Coronary artery (tissue), 2 donors: ENCODE measurements around the gene TNFRSF8.
A peak's percentile ranks its signal among the peaks of the same experiment; 100 is the strongest.

Source experiments
- DNase-seq: peaks from one replicate; pipeline ENCODE4 v3.0.0-alpha.2; 2017; ENCODE audit warnings: low spot score
- H3K27ac ChIP-seq, 2 donors: fragments of 200-600 bp; sonication (generic); one replicate each; pipeline ENCODE4 v1.5.1; 2016 to 2019
- H3K4me3 ChIP-seq: fragments of 200-600 bp; sonication (generic); 2 replicates; pipeline ENCODE4 v1.5.1; 2016; ENCODE audit warnings: mild to moderate bottlenecking, moderate library complexity
- CTCF ChIP-seq: fragments of 200-600 bp; sonication (generic); IDR thresholded peaks from one replicate; pipeline ENCODE4 v1.5.1; 2019; ENCODE audit warnings: antibody characterized with exemption

TNFRSF8 gene

GRCh38 chr1:12148160-12148957 is 85.3 kb downstream of the TNFRSF8 start:
- H3K4me3 ChIP-seq: no peak overlapping the region
- DNase-seq: no peak
- H3K27ac ChIP-seq: peak overlapping the region in 1 of 2 donors; percentile 79
- no peak for TF ChIP-seq CTCF

GRCh38 chr1:12148958-12149790 is 86.1 kb downstream of the TNFRSF8 start:
- no peak overlapping the region for H3K4me3 ChIP-seq
- H3K27ac ChIP-seq: peak overlapping the region in 1 of 2 donors; percentile 61
- no peak for TF ChIP-seq CTCF
- no peak for DNase-seq

- no peak for TF ChIP-seq CTCF
- H3K4me3 ChIP-seq: no peak overlapping the region
- peak overlapping the region in 1 of 2 donors; percentile 51 for H3K27ac ChIP-seq
- DNase-seq: no peak
Observed at GRCh38 chr1:12149791-12150175, 86.7 kb downstream of the TNFRSF8 start.

- H3K4me3 ChIP-seq: no peak overlapping the region
- TF ChIP-seq CTCF: no peak
- peak overlapping the region in 1 of 2 donors; percentile 51 for H3K27ac ChIP-seq
- DNase-seq: no peak
Observed at GRCh38 chr1:12150456-12151200, 87.5 kb downstream of the TNFRSF8 start.

GRCh38 chr1:12151465-12151864 is 88.4 kb downstream of the TNFRSF8 start:
- TF ChIP-seq CTCF: no peak
- no peak overlapping the region for H3K4me3 ChIP-seq
- H3K27ac ChIP-seq: no peak overlapping the region
- DNase-seq: no peak

- no peak for DNase-seq
- no peak for TF ChIP-seq CTCF
- no peak overlapping the region for H3K4me3 ChIP-seq
- H3K27ac ChIP-seq: peak overlapping the region; percentile 44 to 84
Observed at GRCh38 chr1:12152113-12152891, 89.2 kb downstream of the TNFRSF8 start.
